HepG2 (cell line): ENCODE results near the gene RNF213. TPM values are rescaled to one million over a fixed set of nuclear protein-coding genes. Genes with fewer than 3 reads are reported as not detected.

ENCODE experiments used
- ARNT2 ChIP-seq: sonication (generic); formaldehyde crosslinking; IDR thresholded peaks from 2 replicates; pipeline ENCODE4 v1.8.0; 2022; ENCODE audit warnings: mild to moderate bottlenecking, low read depth, missing genetic modification reagents, moderate library complexity
- CEBPG ChIP-seq: IDR thresholded peaks from 2 replicates; pipeline ENCODE4 v1.6.1; 2016
- CREB1 ChIP-seq, 2 experiments: fragments of 450-650 bp in 1 of 2; IDR thresholded peaks; 2 replicates each; pipeline ENCODE4 v1.6.1; 2016 to 2017; ENCODE audit warnings: control low read depth in 1 of 2, mild to moderate bottlenecking in 1 of 2, missing compliant biosample characterization in 1 of 2, missing genetic modification characterization in 1 of 2
- DNMT1 ChIP-seq: sonication (generic); formaldehyde crosslinking; IDR thresholded peaks from 2 replicates; pipeline ENCODE4 v1.5.1; 2020; ENCODE audit warnings: mild to moderate bottlenecking, missing genetic modification reagents
- HES4 ChIP-seq: sonication (generic); formaldehyde crosslinking; IDR thresholded peaks from 2 replicates; pipeline ENCODE4 v1.9.0; 2021; ENCODE audit warnings: mild to moderate bottlenecking, missing genetic modification reagents, borderline replicate concordance
- HNF4A ChIP-seq: sonication (generic); formaldehyde crosslinking; IDR thresholded peaks from 2 replicates; pipeline ENCODE4 v1.4.0; 2020; ENCODE audit warnings: missing genetic modification reagents
- NFKBIZ ChIP-seq: IDR thresholded peaks from 2 replicates; pipeline ENCODE4 v1.6.1; 2018; ENCODE audit warnings: missing genetic modification reagents, missing compliant biosample characterization
- ONECUT2 ChIP-seq: sonication (generic); formaldehyde crosslinking; IDR thresholded peaks from 2 replicates; pipeline ENCODE4 v1.4.0; 2020; ENCODE audit warnings: missing genetic modification reagents
- PPARG ChIP-seq: conservative IDR thresholded peaks from 2 replicates; pipeline ENCODE4 v1.6.1; 2016; ENCODE audit warnings: missing biosample characterization, missing genetic modification reagents
- SALL2 ChIP-seq: sonication (generic); formaldehyde crosslinking; IDR thresholded peaks from 2 replicates; pipeline ENCODE4 v1.8.1; 2023; ENCODE audit warnings: mild to moderate bottlenecking, missing genetic modification reagents, inconsistent platforms
- SP140L ChIP-seq: sonication (generic); formaldehyde crosslinking; IDR thresholded peaks from 2 replicates; pipeline ENCODE4 v1.4.0; 2020; ENCODE audit warnings: missing genetic modification reagents, borderline replicate concordance
- TCF12 ChIP-seq, 2 experiments: fragments of 450-650 bp in 1 of 2; sonication (generic) in 1 of 2; formaldehyde crosslinking in 1 of 2; IDR thresholded peaks; 2 replicates each; pipeline versions ENCODE4 v1.6.1 to v1.8.0; 2017 to 2022; ENCODE audit warnings: antibody characterized with exemption in 1 of 2, mild to moderate bottlenecking in 1 of 2, missing genetic modification reagents in 1 of 2, moderate library complexity in 1 of 2
- ZEB1 ChIP-seq: IDR thresholded peaks from 2 replicates; pipeline ENCODE4 v1.6.1; 2012; ENCODE audit warnings: mild to moderate bottlenecking, low read depth, inconsistent platforms; ENCODE audit not compliant: insufficient replicate concordance
- ZNF274 ChIP-seq: sonication (generic); formaldehyde crosslinking; IDR thresholded peaks from 2 replicates; pipeline ENCODE4 v1.5.1; 2020; ENCODE audit warnings: mild to moderate bottlenecking, missing genetic modification reagents
- ZNF484 ChIP-seq: sonication (generic); formaldehyde crosslinking; IDR thresholded peaks from 2 replicates; pipeline ENCODE4 v1.5.1; 2020; ENCODE audit warnings: mild to moderate bottlenecking, low read depth, missing genetic modification reagents, borderline replicate concordance
- ZNF629 ChIP-seq: sonication (generic); formaldehyde crosslinking; conservative IDR thresholded peaks from 2 replicates; pipeline ENCODE4 v1.5.0; 2020; ENCODE audit warnings: missing genetic modification reagents
- ZNF792 ChIP-seq: IDR thresholded peaks from 2 replicates; pipeline ENCODE4 v1.6.1; 2016
- polyA plus RNA-seq, 8 experiments: library from polyadenylated mRNA; depleted of rRNA in 3 of 8; stranded (reverse) in 7 of 8; unstranded in 1 of 8; fragments of >200 nt; fragmentation: Illumina TruSeq in 4 of 8; extraction: Trizol in 4 of 8; gene quantifications; 2 replicates each; pipeline versions ENCODE4 v1.2.1 to v1.2.3, GENCODE V29; 2011 to 2016; ENCODE audit warnings: low read depth in 4 of 8, missing spikeins in 1 of 8, mixed read lengths in 1 of 8; ENCODE audit not compliant: insufficient read depth in 1 of 8
- total RNA-seq, 5 experiments: library from RNA; depleted of rRNA; stranded (reverse); fragments of >200 nt; fragmentation: Illumina TruSeq; extraction: Trizol; gene quantifications; 2 replicates each; pipeline ENCODE4 v1.2.3, GENCODE V29; 2016; ENCODE audit warnings: low read depth in 1 of 5
- TF ChIP-seq, protein P1 (sequence below): sonication (generic); formaldehyde crosslinking; IDR thresholded peaks from 2 replicates; pipeline ENCODE4 v1.4.0; 2020; ENCODE audit warnings: missing genetic modification reagents, mild to moderate bottlenecking, borderline replicate concordance
- TF ChIP-seq, protein P2 (sequence below): sonication (generic); formaldehyde crosslinking; IDR thresholded peaks from 2 replicates; pipeline ENCODE4 v1.5.0; 2020; ENCODE audit warnings: mild to moderate bottlenecking, missing genetic modification reagents
- TF ChIP-seq, protein P3 (sequence below): sonication (generic); formaldehyde crosslinking; IDR thresholded peaks from 2 replicates; pipeline ENCODE4 v1.8.1; 2022; ENCODE audit warnings: mild to moderate bottlenecking, missing genetic modification reagents
- TF ChIP-seq, protein P4 (sequence below): sonication (generic); formaldehyde crosslinking; IDR thresholded peaks from 2 replicates; pipeline ENCODE4 v1.5.1; 2020; ENCODE audit warnings: mild to moderate bottlenecking, missing genetic modification reagents, moderate library complexity
- TF ChIP-seq, protein P5 (sequence below): IDR thresholded peaks from 2 replicates; pipeline ENCODE4 v1.6.1; 2016; ENCODE audit warnings: missing genetic modification reagents, missing compliant biosample characterization

The RNF213 gene
- total and polyA plus RNA-seq, 2 of the 13 experiments (the other 11 are each of a cell fraction or from before 2014, with no cell fraction given): 38.6 to 38.7 TPM

DNA sequence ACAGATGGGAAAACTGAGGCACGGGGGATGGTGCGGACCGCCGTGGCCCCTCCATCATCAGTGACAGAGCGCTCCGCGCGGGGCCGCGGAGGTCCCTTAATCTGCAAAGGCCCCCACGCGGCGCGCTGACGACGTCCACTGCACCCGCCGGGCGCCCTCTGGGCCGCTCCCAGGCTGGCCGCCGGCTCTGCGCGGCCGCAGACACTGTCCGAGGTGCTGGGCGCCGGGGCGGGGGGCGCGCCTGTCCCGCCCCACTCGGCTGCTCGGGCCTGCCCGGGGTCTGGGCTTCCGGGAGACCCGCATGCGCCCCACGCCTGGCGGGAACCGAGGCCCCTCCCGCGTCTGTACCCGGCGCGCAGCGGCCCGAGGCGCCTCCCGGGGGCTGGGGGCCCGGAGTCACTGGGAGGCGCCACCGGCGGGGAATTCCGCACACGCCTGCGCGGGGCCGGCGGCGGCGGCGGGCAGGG lies 550 bp upstream of the RNF213 start (continued):
- TF ChIP-seq, protein P1, sequence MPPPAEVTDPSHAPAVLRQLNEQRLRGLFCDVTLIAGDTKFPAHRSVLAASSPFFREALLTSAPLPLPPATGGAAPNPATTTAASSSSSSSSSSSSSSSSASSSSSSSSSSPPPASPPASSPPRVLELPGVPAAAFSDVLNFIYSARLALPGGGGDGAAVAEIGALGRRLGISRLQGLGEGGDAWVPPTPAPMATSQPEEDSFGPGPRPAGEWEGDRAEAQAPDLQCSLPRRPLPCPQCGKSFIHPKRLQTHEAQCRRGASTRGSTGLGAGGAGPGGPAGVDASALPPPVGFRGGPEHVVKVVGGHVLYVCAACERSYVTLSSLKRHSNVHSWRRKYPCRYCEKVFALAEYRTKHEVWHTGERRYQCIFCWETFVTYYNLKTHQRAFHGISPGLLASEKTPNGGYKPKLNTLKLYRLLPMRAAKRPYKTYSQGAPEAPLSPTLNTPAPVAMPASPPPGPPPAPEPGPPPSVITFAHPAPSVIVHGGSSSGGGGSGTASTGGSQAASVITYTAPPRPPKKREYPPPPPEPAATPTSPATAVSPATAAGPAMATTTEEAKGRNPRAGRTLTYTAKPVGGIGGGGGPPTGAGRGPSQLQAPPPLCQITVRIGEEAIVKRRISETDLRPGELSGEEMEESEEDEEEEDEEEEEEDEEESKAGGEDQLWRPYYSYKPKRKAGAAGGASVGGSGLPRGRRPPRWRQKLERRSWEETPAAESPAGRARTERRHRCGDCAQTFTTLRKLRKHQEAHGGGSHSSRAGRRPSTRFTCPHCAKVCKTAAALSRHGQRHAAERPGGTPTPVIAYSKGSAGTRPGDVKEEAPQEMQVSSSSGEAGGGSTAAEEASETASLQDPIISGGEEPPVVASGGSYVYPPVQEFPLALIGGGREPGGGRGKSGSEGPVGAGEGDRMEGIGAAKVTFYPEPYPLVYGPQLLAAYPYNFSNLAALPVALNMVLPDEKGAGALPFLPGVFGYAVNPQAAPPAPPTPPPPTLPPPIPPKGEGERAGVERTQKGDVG (CRISPR knock-in tag): no peak
- TF ChIP-seq ZNF629 (CRISPR knock-in tag) (no peak; the same call in 1 of the 2 replicates), CEBPG (no peak), ZNF792 (CRISPR knock-in tag) (peak; percentile 44; the same call in 1 of the 2 replicates), ZNF484 (CRISPR knock-in tag) (no peak), CREB1 (IDR thresholded peaks at IDR 0.05) (no peak), CREB1 (CRISPR knock-in tag; IDR thresholded peaks at IDR 0.05) (no peak), DNMT1 (no peak), HES4 (CRISPR knock-in tag) (peak; percentile 59; the same call in 1 of the 2 replicates), ONECUT2 (no peak), ZNF274 (CRISPR knock-in tag) (peak; percentile 55), SP140L (CRISPR knock-in tag) (no peak), SALL2 (peak; percentile 63; the same call in 1 of the 2 replicates), ARNT2 (CRISPR knock-in tag) (peak; percentile 75), HNF4A (CRISPR knock-in tag) (no peak), ZEB1 (no peak), TCF12 (IDR thresholded peaks at IDR 0.05) (no peak), TCF12 (CRISPR knock-in tag; IDR thresholded peaks at IDR 0.05) (no peak), NFKBIZ (CRISPR knock-in tag) (no peak), PPARG (CRISPR knock-in tag) (no peak; the same call in 1 of the 2 replicates)
- TF ChIP-seq, protein P2, sequence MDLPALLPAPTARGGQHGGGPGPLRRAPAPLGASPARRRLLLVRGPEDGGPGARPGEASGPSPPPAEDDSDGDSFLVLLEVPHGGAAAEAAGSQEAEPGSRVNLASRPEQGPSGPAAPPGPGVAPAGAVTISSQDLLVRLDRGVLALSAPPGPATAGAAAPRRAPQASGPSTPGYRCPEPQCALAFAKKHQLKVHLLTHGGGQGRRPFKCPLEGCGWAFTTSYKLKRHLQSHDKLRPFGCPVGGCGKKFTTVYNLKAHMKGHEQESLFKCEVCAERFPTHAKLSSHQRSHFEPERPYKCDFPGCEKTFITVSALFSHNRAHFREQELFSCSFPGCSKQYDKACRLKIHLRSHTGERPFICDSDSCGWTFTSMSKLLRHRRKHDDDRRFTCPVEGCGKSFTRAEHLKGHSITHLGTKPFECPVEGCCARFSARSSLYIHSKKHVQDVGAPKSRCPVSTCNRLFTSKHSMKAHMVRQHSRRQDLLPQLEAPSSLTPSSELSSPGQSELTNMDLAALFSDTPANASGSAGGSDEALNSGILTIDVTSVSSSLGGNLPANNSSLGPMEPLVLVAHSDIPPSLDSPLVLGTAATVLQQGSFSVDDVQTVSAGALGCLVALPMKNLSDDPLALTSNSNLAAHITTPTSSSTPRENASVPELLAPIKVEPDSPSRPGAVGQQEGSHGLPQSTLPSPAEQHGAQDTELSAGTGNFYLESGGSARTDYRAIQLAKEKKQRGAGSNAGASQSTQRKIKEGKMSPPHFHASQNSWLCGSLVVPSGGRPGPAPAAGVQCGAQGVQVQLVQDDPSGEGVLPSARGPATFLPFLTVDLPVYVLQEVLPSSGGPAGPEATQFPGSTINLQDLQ (CRISPR knock-in tag): no peak
- TF ChIP-seq, protein P3, sequence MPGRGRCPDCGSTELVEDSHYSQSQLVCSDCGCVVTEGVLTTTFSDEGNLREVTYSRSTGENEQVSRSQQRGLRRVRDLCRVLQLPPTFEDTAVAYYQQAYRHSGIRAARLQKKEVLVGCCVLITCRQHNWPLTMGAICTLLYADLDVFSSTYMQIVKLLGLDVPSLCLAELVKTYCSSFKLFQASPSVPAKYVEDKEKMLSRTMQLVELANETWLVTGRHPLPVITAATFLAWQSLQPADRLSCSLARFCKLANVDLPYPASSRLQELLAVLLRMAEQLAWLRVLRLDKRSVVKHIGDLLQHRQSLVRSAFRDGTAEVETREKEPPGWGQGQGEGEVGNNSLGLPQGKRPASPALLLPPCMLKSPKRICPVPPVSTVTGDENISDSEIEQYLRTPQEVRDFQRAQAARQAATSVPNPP (CRISPR knock-in tag): 0 out of 2 replicates have a peak, but pooled peaks have one; percentile 72
- TF ChIP-seq, protein P4, sequence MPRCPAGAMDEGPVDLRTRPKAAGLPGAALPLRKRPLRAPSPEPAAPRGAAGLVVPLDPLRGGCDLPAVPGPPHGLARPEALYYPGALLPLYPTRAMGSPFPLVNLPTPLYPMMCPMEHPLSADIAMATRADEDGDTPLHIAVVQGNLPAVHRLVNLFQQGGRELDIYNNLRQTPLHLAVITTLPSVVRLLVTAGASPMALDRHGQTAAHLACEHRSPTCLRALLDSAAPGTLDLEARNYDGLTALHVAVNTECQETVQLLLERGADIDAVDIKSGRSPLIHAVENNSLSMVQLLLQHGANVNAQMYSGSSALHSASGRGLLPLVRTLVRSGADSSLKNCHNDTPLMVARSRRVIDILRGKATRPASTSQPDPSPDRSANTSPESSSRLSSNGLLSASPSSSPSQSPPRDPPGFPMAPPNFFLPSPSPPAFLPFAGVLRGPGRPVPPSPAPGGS (CRISPR knock-in tag): peak; percentile 78; the same call in 1 of the 2 replicates
- TF ChIP-seq, protein P5, sequence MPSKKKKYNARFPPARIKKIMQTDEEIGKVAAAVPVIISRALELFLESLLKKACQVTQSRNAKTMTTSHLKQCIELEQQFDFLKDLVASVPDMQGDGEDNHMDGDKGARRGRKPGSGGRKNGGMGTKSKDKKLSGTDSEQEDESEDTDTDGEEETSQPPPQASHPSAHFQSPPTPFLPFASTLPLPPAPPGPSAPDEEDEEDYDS: no peak
